CD4-positive, alpha-beta T cell treated with Interleukin-21 for 1 hour (primary cell): ENCODE measurements around the gene SLC6A8.
"Not testable (repeated sequence)": the region's sequence is repeated elsewhere in the genome, so short reads cannot be mapped to it uniquely, and the experiment has no call there.

Experiments used
- DNase-seq: peaks from one replicate; pipeline ENCODE4 v3.0.0-alpha.2; 2020

The SLC6A8 gene

DNA sequence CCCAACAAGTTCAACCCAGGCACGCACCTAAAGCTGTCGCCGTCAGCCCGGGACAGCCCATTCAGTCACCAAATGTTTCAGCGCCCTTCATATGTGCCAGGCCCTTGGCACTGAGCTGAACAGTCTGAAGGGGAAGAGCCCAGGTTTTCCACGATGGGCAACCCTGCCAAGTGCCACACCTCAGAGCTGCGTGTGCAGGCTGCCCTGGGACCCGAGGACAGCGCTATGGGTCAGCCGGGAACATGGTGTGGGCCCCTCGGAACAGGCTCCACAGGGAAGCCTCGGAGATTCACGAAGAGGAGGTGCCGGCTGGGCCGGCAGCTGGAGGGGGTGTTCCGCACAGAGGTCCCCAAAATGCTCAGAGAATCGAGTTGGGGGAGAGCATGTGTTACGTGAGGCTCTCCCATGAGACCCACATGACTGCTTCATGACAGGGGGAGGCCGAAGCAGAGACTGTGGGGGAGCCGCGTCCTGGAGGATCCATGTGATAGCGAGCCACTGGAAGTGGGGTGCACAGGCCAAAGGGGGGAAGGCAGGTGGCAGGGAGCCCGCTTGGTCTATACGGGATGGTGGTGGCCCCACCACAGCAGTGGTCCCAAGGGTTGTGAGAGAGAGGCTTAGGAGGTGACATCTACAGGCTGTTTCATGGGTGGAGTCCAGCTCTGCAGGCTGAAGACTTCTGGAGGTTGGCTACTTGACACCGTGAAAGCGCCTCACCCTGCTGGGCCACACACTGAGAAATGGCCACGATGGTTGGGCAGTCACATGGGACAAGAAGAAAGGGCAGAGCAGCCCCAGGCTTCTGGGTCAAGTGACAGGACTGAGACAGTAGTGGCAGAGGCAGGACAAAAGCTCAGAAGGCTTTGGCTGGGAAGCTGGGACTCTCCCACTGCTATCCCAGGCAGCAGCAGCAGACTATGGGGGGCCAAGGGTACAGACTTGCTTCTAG is 22.3 kb downstream of the SLC6A8 start:
- DNase-seq, result no peak

DNA sequence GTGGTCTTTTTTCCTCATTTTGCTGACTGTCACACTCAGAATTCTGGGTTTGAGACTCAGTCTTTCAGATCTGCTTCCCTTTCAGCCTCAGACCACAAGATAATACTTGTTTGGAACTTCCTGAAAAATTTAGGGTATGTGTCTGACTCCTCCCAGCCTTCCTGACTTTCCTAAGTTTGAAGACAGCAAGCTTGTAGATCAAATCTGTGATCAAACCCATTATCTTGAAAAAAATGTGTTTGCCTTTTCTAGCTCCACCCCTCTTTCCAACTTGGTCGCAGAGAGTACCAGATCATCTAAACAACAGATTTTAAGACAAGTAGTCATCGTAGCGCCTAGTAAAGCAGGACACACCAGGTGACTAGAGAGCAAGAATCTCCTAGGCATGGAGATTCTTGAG is 26.5 kb downstream of the SLC6A8 start:
- no peak for DNase-seq

DNA sequence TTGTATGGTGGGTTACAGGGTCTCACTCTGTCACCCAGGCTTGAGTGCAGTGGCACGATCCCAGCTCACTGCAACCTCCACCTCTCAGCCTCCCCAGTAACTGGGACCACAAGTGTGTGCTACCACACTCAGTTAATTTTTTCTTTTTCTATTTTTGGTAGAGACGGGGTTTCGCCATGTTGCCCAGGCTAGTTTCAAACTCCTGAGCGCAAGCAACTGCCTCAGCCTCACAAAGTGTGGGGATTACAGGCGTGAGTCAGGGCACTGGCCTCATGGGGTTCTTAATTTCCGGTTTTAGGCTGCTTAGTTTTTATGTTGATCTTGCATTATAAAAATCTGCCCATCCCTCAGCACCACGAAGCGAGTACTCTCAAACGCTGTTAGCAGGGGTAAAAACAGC is 29.7 kb downstream of the SLC6A8 start:
- DNase-seq, result no peak

DNA sequence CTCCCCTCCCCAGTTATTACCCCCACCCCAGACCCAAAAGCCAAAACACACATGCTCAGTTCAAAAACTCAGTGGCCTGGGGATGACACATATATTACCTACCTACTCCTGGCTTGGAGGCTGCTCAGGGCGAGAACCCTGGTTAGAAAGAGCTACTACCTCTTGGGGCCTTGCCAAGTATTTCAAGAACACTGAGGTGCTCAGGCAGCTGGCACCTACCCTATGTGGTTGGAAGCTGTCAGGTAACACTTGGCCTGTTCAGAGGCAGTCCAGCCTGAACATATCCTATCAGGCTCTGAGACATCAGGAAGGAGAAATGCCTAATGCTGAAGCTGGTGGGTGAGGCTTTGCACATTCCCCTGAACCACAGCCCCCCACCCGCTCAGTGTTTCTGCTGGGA is 31.5 kb downstream of the SLC6A8 start:
- no peak for DNase-seq

DNA sequence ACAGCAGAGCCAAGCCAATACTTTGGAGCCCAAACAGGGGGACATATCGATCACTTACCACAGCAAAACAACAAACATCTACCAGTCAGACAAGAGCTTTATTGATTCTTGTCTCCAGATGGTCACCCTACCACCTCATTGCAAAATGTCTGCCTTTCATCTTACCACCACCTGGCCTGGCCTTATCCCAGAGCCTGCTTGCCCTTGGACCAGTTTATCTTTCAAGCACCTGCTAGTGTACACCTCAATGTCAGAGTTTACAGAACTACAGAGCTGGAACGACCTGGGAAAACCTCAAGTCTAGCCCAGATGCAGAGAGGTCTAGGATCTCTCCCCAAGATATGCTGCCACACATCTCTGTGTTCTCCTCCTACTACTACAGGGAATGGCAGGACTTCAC is 32.0 kb downstream of the SLC6A8 start:
- DNase-seq, result no peak

DNA sequence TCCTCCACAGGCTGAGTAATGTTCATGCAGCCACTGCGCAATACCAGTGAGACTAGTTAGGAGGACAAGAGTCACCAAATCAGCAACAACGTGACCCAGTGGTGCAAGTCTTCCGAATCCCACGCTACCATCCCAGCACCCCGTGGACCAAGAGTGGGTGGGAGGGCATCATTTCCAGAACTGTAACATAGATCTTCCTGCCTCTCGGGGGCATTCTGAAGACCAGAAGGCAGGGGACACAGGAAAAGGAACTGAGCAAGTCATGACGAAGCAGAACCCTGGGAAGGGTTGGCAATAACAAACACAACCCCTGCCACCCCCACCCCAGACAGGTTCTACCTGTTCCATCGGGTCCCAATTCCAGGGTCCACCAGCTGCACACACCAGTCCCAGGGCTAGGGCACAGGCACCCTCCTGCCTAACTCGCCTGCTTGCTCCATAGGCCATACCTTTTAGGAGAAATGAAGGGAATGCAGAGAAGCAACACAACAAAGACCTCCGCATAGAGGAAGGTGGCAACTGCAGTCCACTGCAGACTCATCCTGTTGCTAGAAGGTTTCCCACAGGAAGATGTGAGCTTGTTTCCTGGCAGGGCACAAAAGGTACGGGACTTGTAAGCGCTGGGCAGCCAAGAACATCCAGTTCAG is 35.1 kb downstream of the SLC6A8 start:
- DNase-seq, result no peak

DNA sequence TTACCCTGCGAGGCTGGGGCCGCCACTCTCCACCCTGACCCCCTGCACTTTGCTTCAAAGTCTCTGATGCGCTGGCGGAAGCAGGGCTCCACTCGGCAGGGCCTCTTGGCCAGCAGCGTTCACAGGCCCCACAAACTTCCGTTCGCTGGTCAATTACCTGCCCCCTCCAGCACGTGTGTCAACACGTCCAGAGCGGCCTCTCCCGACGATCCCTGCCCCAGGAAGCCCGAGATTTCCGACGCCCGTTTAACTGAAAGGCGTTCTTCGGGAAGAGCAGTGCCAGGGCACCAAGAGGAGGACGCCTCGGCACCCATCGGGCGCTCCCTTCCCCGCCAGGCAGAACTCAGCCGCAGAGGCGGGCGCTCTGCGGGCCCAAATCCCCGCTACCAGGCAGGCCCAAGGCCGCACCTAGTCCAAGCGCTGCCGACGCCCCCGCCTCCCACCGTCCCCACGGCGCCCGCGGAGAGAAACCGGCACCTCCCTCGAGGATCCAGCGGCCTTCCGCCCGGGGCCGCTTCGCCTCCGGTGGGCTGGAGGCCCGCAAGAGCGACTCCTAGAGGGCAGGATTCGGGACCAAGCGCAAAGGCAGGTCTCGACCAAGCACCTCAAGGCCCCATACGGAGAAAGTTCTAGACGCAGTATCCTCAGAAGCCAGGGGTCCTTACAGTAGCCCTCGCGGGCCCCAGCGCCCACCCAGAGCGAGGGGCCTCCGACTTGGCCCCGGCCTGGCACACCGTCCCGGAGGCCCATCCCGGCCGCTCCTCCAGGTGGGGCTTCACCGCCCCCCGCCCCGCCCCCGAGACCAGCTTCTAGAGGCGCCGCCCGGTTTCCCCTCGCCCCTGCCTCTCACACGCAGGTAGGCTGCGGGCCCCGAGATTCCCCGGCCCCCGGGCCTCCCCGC is 35.9 kb downstream of the SLC6A8 start:
- DNase-seq, result peak; percentile 50

DNA sequence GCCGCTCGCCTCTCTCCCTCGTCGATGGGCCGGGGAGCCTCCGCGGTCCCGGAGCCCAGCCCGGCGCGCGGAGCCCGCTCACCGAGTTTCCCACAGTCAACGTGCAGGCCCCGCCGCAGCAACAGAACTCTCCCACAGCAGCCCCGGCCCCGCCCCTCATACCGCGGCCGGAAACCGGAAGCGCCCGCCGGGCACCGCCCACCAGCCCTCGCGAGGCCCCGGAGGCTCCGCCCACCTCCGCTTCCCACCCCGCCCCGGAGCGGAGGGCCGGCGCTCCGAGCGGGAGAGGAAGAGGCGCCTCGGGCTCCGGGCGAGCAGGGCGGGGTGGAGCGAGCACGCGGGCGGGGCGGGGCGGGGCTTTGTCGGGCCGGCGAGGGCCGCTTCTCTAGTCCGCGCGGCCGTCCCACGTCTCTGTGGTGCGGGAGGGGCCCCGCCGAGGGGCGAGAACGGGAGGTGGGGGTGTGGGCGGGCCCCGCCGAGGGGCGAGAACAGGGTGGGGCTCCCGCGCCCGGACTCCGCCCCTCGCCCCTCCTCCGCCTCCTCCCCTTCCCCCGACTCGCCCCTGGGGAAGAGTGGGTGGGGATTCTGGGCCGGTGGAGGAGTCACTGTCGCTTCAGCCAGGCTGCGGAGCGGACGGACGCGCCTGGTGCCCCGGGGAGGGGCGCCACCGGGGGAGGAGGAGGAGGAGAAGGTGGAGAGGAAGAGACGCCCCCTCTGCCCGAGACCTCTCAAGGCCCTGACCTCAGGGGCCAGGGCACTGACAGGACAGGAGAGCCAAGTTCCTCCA is 36.7 kb downstream of the SLC6A8 start, which contains the start of the genes ABCD1 and BCAP31:
Gene ABCD1, plus strand, starts transcription at position 605 of the 787 bp plus-strand sequence. CDS start 411 bp downstream, outside the sequence.
Gene BCAP31, minus strand, starts transcription at position 136 of the 787 bp plus-strand sequence. CDS start 1,143 bp downstream, outside the sequence.
- peak; percentile 91 for DNase-seq

DNA sequence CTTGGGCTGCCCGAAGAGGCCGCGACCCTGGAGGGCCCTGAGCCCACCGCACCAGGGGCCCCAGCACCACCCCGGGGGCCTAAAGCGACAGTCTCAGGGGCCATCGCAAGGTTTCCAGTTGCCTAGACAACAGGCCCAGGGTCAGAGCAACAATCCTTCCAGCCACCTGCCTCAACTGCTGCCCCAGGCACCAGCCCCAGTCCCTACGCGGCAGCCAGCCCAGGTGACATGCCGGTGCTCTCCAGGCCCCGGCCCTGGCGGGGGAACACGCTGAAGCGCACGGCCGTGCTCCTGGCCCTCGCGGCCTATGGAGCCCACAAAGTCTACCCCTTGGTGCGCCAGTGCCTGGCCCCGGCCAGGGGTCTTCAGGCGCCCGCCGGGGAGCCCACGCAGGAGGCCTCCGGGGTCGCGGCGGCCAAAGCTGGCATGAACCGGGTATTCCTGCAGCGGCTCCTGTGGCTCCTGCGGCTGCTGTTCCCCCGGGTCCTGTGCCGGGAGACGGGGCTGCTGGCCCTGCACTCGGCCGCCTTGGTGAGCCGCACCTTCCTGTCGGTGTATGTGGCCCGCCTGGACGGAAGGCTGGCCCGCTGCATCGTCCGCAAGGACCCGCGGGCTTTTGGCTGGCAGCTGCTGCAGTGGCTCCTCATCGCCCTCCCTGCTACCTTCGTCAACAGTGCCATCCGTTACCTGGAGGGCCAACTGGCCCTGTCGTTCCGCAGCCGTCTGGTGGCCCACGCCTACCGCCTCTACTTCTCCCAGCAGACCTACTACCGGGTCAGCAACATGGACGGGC is 37.5 kb downstream of the SLC6A8 start:
- no peak for DNase-seq

DNA sequence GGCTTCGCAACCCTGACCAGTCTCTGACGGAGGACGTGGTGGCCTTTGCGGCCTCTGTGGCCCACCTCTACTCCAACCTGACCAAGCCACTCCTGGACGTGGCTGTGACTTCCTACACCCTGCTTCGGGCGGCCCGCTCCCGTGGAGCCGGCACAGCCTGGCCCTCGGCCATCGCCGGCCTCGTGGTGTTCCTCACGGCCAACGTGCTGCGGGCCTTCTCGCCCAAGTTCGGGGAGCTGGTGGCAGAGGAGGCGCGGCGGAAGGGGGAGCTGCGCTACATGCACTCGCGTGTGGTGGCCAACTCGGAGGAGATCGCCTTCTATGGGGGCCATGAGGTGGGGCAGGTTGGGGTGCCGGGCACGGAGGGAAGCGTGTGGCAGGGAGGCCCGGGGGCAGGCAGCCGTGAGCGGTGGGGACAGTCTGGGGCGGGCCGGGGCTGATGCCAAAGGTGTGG is 38.1 kb downstream of the SLC6A8 start:
- DNase-seq, result no peak

DNA sequence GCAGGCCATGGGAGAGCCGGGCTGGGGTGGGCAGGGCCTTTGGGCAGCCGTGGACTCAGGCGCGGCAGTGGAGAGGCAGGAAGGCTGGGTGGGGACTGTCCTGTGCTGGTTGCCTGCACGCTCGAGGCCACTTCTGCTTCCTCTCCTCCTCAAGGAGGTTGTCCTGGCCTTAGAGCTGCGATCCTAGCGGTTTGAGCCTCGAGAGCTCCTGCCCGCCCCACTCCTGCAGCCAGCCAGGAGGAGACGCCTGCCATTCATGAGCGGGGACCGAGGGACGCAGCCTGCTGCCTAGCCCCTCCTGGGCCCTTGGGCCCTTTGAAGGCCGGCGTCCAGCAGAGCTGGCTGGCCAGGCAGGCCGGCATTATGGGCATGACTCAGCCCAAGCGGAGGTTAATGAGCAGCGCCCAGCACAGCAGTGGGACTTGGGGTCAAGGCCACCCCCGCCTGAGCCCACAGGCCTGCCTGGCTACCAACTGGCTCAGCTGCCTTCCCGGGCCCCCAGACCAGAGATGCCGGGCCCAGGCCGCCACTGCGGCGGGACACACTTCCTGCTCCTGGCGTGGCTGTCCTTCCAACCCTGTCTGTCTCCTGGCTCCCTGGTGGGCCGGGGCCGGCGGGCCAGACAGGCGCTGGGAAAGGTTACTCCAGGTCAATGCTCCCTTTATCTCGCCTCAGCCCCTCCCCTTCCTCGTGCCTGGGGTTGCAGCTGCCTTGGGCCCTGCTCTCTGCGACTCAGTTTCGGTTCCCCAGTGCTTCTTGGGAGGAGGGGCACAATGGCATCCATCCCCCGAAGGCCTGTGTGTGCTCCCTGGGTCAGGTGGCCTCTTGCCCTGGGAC is 38.8 kb downstream of the SLC6A8 start:
- DNase-seq, result peak; percentile 58

DNA sequence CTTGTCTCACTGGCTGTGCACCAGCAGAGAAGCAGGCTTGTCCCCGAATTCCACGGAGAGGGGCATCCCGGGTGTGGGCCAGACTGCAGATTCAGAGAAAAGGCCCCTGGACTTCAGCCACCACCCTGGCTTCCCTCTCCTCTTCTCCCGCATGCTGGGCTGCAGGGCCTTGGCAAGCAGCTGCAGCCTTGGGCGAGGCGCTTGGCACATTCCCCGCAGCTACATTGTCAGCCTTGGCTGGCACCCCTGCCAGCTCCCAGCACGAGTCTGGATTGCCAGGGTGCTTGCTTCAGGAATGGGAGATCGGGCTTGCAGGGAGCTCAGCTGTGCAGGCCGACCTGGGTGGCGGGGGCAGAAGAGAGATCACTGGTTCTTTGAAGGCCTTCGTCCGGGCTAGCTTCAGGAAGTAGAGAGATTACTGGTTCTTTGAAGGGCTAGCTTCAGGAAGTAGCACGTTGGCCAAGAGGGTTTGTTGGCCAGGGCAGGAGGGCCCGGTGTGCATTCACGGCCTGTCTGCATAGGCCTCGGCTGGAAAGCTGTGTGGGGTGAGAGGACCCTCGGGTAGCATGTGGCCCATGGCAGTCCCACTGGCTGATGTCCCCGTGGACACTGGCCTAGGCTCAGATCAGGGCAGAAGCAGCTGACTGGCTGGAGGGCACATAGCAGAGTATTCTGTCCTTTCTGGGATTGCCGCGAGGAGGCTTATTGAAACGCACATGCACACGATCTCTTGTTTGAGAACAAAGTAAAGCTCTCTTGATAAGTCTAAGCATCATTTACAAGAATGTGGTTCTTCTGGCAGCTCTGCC is 39.6 kb downstream of the SLC6A8 start:
- no peak for DNase-seq

DNA sequence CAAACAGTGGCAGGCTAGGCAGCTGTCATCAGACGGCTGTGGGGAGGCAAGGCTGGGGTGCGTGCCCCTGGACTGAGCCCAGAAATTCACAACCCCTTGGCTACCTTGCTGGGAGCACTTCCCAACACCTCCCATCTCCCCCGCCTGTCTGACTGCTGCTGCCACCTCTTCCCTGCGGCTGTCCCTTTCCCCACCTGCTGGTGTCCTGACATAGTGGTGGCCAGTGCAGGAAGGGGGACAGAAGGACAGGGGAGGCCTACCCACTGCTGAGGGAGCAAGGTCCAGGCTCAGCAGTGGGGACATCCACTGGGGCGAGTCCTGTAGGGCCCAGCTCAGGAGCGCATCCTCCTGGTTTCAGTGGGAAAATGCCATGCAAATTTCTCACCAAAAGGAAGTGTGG is 40.4 kb downstream of the SLC6A8 start:
- no peak for DNase-seq

DNA sequence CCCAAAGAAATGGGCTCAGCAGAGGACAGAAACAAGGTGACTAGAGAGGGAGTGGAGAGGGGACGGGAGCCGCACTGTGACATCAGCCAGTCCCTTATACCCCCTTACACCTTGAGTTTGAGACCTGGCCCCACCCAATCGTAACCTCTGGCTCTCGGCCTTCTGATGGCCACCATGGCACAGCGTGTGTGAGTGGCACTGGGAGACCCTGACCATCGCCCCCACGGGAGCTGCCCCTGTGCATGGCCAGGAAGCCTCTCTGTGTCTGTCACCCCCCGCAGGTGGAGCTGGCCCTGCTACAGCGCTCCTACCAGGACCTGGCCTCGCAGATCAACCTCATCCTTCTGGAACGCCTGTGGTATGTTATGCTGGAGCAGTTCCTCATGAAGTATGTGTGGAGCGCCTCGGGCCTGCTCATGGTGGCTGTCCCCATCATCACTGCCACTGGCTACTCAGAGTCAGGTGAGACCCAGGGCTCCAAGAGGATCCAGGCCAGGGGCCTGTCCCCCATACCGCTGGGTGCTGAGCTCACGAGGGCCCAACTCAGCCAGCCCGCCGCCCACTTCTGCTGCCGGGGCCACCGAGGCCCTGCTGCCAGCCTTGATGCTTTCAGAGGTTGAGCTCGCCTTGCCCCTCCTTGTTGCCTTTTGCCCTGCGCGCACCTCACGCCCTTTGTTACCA is 41.4 kb downstream of the SLC6A8 start:
- no peak for DNase-seq

DNA sequence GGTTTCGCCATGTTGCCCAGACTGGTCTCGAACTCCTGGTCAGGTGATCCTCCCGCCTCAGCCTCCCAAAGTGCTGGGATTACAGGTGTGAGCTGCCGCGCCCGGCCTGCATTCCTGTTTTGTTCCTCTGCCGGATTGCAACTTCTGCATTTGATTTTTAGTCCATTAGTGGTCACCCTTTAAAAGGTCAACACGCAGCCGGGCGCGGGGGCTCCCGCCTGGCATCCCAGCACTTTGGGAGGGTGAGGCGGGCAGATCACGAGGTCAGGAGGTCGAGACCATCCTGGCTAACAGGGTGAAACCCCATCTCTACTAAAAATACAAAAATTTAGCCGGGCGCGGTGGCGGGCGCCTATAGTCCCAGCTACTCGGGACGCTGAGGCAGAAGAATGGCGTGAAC is 42.4 kb downstream of the SLC6A8 start:
- DNase-seq, result not testable (repeated sequence)

DNA sequence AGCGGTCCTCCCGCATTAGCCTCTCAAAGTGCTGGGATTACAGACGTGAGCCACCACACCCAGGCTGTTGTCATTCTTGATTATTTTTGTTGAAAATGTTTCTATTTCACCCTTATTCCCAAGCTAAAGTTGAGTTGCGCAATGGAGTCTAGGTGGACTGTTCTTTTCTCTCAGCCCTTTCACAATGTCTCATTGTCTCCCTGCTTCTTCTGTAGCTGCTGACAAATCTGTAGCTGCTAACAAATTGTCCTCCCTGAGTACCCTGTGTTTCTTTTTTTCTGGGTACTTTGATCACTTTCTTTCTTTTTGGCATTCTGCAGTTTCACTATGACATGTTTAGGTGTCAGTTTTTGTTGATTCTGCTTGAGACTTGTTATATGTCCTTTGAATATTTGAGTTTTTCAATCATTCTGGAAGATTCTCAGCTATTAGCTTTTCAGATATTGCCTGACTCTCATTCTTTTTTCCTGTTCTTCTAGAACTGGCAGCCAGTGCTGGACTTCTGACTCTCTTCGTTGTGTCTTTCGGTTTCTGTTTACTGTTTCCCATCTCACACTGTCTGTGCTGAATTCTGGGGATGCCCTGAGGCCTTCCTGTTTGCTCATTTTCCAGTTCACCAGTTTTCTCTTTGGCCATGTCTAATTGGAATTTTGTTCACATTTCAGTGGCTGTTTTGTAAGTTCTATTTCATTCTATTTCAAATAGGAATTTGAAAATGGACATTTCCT is 43.6 kb downstream of the SLC6A8 start:
- no peak for DNase-seq

DNA sequence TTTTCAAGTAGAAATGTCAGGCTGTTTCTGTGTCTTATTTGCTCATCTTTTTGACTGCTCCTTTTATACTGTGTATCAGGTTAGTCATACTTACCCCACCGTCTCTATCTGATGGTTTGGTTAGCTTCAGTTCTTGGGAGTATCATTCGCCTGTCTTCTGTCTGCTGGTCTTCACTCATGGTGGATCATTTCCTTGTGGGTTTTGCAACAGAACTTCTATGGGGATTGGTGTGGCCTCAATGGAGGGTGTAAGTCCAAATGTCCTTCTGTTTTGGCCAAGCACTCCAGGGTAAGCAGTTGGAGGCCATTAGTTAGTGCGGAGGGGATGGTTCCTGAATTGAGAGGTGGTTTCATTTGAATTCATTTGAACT is 44.1 kb downstream of the SLC6A8 start:
- no peak for DNase-seq

DNA sequence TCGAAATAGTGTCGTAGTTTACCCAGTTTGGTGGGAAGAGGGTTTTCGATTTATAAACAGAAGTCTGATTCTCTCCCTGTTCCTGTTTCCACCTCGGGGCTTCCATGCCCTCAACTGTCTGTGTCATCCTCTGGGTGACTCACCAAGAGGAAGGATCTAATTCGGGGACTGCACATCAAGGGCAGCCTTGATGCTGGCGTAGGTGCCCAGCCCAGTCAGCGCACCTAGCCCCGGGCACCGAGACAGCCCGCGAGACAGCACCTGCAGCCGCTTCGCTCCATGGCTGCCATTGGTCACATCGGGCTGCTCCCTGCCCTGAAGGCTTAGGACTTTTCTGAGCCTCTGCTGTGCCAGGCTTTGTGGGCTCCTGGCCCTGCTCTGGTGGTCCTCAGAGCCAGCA is 44.7 kb downstream of the SLC6A8 start:
- DNase-seq, result no peak
